ENCODE data around the gene CROCC.

- TF ChIP-seq TAF1 (IDR thresholded peaks at IDR 0.05; ENCODE audit: low read depth, low read length) (no peak), POLR2A (IDR thresholded peaks at IDR 0.05; ENCODE audit: low read depth, low read length) (no peak)
Observed at GRCh38 chr1:16926491-16927073, 4.9 kb downstream of the CROCC start.
